Subcutaneous adipose tissue (tissue), 4 donors: ENCODE measurements around the gene HTRA3. TPM values are rescaled to one million over a fixed set of nuclear protein-coding genes. Genes with fewer than 3 reads are reported as not detected.

Experiments
- CTCF ChIP-seq: fragments of 450-650 bp; IDR thresholded peaks from one replicate; pipeline ENCODE4 v1.5.1; 2016; ENCODE audit warnings: low read depth, mild to moderate bottlenecking, control low read depth, antibody characterized with exemption, moderate library complexity
- total RNA-seq, 4 donors: library from RNA; depleted of rRNA; stranded (reverse); fragments of >200 nt; gene quantifications; one replicate each; pipeline ENCODE4 v1.1.0, GENCODE V29; 2016

HTRA3 gene
- total RNA-seq, 4 donors from 2014 or later: 40.7 to 65.9 (median 56.9) TPM

- TF ChIP-seq CTCF: no peak
These were observed 33.9 kb upstream of the HTRA3 start for GRCh38 chr4:8235686-8236085.

GRCh38 chr4:8236106-8236919 lies 33.2 kb upstream of the HTRA3 start:
- no peak for TF ChIP-seq CTCF

- no peak for TF ChIP-seq CTCF
These were observed 32.7 kb upstream of the HTRA3 start for GRCh38 chr4:8236920-8237195.

GRCh38 chr4:8237256-8237989 lies 32.1 kb upstream of the HTRA3 start:
- TF ChIP-seq CTCF: no peak

GRCh38 chr4:8238036-8238511 lies 31.5 kb upstream of the HTRA3 start:
- TF ChIP-seq CTCF: no peak

- TF ChIP-seq CTCF: no peak
These were observed 31.0 kb upstream of the HTRA3 start for GRCh38 chr4:8238515-8239053.

GRCh38 chr4:8239226-8239625 lies 30.3 kb upstream of the HTRA3 start:
- no peak for TF ChIP-seq CTCF
